ES-I3 (cell line): Measurements from ENCODE around the gene BICD1.
"Not testable (repeated sequence)": the region's sequence is repeated elsewhere in the genome, so short reads cannot be mapped to it uniquely, and the experiment has no call there.

Experiments used
- H3K36me3 ChIP-seq: 2 replicates; pipeline ENCODE4 v1.6.1; 2013; ENCODE audit warnings: mild to moderate bottlenecking, low read length, control low read depth, moderate library complexity; ENCODE audit not compliant: insufficient read depth
- H3K4me1 ChIP-seq: 2 replicates; pipeline ENCODE4 v1.6.1; 2013; ENCODE audit warnings: mild to moderate bottlenecking, control low read depth, low read length; ENCODE audit not compliant: insufficient read depth
- H3K9ac ChIP-seq: 2 replicates; pipeline ENCODE4 v1.6.1; 2013; ENCODE audit warnings: low read depth, mild to moderate bottlenecking, low read length, moderate library complexity
- H3K9me3 ChIP-seq: 2 replicates; pipeline ENCODE4 v1.6.1; 2013; ENCODE audit warnings: mild to moderate bottlenecking, low read length, moderate library complexity; ENCODE audit not compliant: control insufficient read depth, insufficient read depth

BICD1 gene

GRCh38 chr12:32265456-32265855 is 158.8 kb downstream of the BICD1 start:
- Histone ChIP-seq H3K9me3 (no peaks in the 10 kb centered on the region), H3K4me1 (peaks cover 5% of the 10 kb centered on the region), H3K9ac (no peak overlapping the region), H3K36me3 (no peaks in the 10 kb centered on the region)

DNA sequence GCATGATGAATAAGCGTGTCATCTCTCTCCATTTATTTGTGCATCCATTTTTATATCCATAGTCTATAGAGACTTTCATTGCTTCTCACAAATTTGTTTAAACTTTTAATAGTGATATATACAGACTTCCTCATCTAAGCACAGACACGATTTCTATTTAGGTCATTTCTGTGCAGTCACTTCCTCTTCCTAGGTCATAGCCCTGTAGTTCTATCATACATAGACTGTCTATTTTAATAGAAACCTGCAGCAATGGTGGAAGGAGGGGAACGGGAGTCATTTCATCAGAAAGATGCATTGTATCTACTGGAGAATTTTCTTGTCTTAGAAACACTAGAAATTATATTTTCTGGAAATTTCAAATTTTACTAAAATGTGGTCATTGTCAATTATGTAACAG is 159.3 kb downstream of the BICD1 start:
- H3K4me1 ChIP-seq: peaks cover 7% of the 10 kb centered on the region
- no peaks in the 10 kb centered on the region for H3K9me3 ChIP-seq
- no peak overlapping the region for H3K9ac ChIP-seq
- no peaks in the 10 kb centered on the region for H3K36me3 ChIP-seq

DNA sequence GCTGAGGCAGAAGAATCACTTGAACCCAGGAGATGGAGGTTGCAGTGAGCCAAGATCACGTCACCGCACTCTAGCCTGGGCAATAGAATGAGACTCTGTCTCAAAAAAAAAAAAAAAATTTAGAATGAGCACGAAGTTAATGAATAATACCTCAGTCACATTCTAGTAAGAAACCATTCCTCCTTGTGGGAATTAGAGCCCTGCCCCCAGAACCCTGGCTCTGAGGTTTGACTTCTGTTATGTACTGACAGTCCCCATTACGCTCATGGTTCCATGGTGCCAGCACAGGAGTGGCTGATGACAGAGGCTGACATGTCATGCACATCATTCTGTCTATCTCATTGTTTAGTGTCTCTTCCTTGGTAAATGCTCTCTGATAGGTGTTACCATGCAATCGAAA is 160.1 kb downstream of the BICD1 start:
- H3K4me1 ChIP-seq: peaks cover 15% of the 10 kb centered on the region
- H3K36me3 ChIP-seq: no peaks in the 10 kb centered on the region
- H3K9me3 ChIP-seq: no peaks in the 10 kb centered on the region
- no peak overlapping the region for H3K9ac ChIP-seq

DNA sequence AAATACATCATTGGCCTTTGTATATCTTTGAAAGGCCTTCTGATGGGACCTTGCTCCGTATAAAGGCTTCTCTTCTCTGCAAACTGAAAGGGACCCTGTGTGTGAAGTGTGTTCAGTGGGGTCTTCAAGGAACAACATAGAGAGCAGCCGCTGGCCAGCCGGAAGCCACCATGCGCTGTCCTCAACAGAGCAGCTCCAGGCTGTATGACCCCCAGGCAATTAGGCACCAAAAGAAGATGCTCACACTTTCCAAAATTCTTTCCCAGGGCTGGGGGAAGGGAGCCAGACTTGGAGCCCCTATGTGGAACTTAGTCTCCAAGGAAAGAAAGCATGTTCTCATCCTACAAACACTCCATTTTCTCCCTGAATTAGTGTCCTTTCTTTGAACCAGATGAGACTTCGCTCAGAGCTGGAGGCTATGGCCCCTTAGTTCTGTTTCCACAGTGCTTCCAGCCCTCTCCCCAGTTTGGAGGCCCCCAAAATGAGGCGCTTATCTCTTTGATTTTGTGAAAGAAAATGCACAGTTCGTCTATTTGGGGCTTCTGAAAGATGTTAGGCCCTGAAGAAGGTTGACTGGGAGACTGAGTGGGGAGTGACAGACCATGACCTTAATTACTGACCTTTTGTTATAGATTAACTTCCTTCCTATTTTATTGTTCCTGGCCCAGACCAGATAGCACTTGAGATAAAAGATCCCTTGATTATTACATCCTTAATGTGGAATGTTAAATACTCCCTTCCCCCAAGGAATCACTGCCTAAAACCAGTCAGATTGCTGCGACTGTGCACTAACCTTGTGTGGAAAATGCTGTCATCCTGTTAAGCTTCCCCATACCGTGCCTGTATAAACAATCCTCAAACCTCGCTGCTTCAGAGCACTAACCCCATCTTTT is 164.4 kb downstream of the BICD1 start:
- H3K4me1 ChIP-seq: peaks cover 23% of the 10 kb centered on the region
- H3K9me3 ChIP-seq: no peaks in the 10 kb centered on the region
- no peak overlapping the region for H3K9ac ChIP-seq
- H3K36me3 ChIP-seq: no peaks in the 10 kb centered on the region

DNA sequence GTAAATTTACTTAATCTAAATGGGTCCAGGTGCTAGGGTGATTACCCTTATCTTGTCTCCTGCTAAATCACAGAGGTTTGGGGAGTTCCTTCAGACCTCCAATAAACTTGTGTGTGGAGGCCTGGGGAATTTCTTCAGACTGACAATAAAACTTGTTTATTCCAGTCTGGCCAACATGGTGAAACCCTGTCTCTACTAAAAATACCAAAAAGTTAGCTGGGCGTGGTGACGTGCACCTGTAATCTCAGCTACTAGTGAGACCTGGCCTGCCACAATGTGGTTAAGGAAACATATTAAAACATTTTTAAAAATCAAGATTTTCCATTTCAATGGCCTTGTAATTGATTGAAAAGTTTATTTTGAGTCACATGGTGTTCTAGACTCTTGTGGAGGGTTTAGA is 165.8 kb downstream of the BICD1 start:
- Histone ChIP-seq H3K36me3 (no peaks in the 10 kb centered on the region), H3K9me3 (no peaks in the 10 kb centered on the region), H3K9ac (no peak overlapping the region), H3K4me1 (peaks cover 23% of the 10 kb centered on the region)

GRCh38 chr12:32273063-32273522 is 166.4 kb downstream of the BICD1 start:
- Histone ChIP-seq H3K9me3 (no peaks in the 10 kb centered on the region), H3K9ac (no peak overlapping the region), H3K36me3 (no peaks in the 10 kb centered on the region), H3K4me1 (peaks cover 23% of the 10 kb centered on the region)

DNA sequence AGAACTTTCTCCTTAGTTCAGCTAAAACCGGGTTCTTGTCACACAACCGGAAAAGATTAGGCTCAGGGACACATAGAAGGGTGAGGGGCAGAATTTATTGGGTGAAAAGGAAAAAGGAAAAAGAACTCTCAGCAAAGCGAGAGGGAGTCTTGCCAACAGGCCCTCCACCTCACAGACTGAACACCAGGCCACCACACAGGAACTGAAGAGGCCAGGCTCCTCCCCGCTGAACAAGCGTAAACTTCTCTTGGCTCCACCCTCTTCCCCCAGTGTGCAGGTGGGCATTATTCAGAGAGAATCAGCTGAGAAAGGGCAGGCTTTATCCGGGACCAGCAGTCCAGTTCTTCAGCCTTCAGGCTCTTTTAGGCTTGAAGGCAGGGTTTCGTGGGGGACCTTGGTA is 167.1 kb downstream of the BICD1 start:
- no peaks in the 10 kb centered on the region for H3K36me3 ChIP-seq
- H3K9me3 ChIP-seq: no peaks in the 10 kb centered on the region
- H3K9ac ChIP-seq: no peak overlapping the region
- peaks cover 23% of the 10 kb centered on the region for H3K4me1 ChIP-seq

DNA sequence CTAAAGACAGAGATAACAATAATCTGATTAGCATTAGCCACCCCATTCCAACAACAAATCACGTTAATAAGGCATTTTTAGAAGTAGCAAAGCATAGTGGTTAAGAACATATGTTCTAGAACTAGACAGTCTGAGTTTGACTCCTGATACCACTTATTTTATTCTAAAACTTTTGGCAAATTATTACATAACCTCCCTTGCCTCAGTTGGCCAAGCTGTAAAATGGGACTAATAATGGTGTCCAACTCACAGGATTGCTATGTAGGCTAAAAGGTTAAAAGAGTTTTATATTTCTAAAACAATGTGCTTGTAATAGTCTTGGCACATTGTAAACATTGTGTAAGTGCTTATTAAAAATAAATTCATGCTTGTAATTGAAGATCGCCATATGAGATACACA is 168.0 kb downstream of the BICD1 start:
- Histone ChIP-seq H3K9me3 (no peaks in the 10 kb centered on the region), H3K4me1 (peaks cover 23% of the 10 kb centered on the region), H3K9ac (no peak overlapping the region), H3K36me3 (no peaks in the 10 kb centered on the region)

GRCh38 chr12:32275520-32275919 is 168.9 kb downstream of the BICD1 start:
- not testable (repeated sequence) for H3K36me3 ChIP-seq, H3K9me3 ChIP-seq, H3K9ac ChIP-seq
- H3K4me1 ChIP-seq: peaks cover 20% of the 10 kb centered on the region

- peaks cover 8% of the 10 kb centered on the region for H3K4me1 ChIP-seq
- no peak overlapping the region for H3K9ac ChIP-seq
- no peaks in the 10 kb centered on the region for H3K9me3 ChIP-seq
- no peaks in the 10 kb centered on the region; the same call in 1 of the 2 replicates for H3K36me3 ChIP-seq
Measured at GRCh38 chr12:32277774-32278173, 171.1 kb downstream of the BICD1 start.

DNA sequence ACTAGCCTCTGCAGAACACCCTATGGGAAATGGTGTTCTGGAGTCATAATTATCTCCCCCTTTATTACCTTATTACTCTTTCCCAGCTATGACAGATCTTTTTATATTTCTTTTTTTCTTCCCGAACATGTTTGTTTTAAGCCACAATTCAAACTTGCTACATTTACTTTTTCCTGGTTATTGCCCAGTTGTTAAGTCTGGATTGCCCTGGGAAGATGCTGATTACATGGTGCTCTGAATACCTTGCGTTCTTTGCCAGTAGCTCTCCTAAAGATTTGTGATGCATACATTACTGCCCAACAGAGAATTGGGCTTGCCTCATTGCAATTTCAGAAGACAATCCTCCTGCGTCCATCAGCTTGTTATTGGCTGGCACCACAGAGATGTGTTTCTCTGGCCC is 174.5 kb downstream of the BICD1 start:
- Histone ChIP-seq H3K4me1 (0 out of 2 replicates have a peak, but pooled peaks cover 14% of the 10 kb centered on the region), H3K9me3 (no peaks in the 10 kb centered on the region), H3K9ac (no peak overlapping the region), H3K36me3 (no peaks in the 10 kb centered on the region; the same call in 1 of the 2 replicates)

DNA sequence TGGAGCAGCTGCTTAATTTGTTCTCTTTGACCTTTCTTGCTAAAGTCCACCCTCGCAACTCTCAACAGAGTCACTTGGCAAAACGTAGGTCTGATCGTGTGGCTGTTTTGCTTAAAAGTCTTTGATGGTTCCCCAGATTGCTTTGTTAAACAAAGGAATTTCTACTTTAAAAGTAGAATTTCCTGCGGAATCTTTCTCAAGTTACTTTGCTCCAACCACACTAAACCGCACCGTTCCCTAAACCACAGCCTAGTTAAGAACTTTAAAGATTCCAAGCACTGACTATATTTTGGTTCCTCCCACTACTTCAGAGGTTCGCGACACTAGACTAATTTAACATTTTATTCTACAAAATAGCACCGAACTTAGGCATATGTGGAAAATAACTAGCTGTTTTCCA is 177.9 kb downstream of the BICD1 start:
- no peaks in the 10 kb centered on the region; the same call in 1 of the 2 replicates for H3K36me3 ChIP-seq
- no peaks in the 10 kb centered on the region; the same call in 1 of the 2 replicates for H3K9me3 ChIP-seq
- H3K4me1 ChIP-seq: 0 out of 2 replicates have a peak, but pooled peaks cover 14% of the 10 kb centered on the region
- H3K9ac ChIP-seq: no peak overlapping the region

- no peak overlapping the region for H3K9ac ChIP-seq
- 0 out of 2 replicates have a peak, but pooled peaks cover 14% of the 10 kb centered on the region for H3K4me1 ChIP-seq
- H3K9me3 ChIP-seq: no peaks in the 10 kb centered on the region; the same call in 1 of the 2 replicates
- H3K36me3 ChIP-seq: no peaks in the 10 kb centered on the region; the same call in 1 of the 2 replicates
Measured at GRCh38 chr12:32285021-32285420, 178.4 kb downstream of the BICD1 start.

GRCh38 chr12:32285489-32285888 is 178.8 kb downstream of the BICD1 start:
- Histone ChIP-seq H3K9ac (no peak overlapping the region), H3K9me3 (no peaks in the 10 kb centered on the region; the same call in 1 of the 2 replicates), H3K36me3 (no peaks in the 10 kb centered on the region; the same call in 1 of the 2 replicates), H3K4me1 (0 out of 2 replicates have a peak, but pooled peaks cover 14% of the 10 kb centered on the region)

GRCh38 chr12:32290411-32290810 is 183.8 kb downstream of the BICD1 start:
- Histone ChIP-seq H3K4me1 (0 out of 2 replicates have a peak, but pooled peaks cover 2% of the 10 kb centered on the region), H3K9ac (no peak overlapping the region), H3K36me3 (no peaks in the 10 kb centered on the region), H3K9me3 (no peaks in the 10 kb centered on the region; the same call in 1 of the 2 replicates)
